Posterior cingulate gyrus (tissue), 11 donors: ENCODE measurements around the gene GBX2.

Experiments
- DNase-seq, 10 donors: peaks; one replicate each; pipeline versions ENCODE4 v3.0.0 to v3.0.0-alpha.2; 2020 to 2021; ENCODE audit warnings: mixed read lengths in 3 of 10
- intact Hi-C: fragments of 100-400 bp; cut with DNase I; formaldehyde crosslinking; loops from one replicate; pipeline ENCODE4 v1.15.1; 2023

Gene GBX2

GRCh38 chr2:236184701-236185100 lies 16.5 kb upstream of the GBX2 start:
- intact Hi-C loops = no loop called here
- DNase-seq = no peak

- intact Hi-C loops = loop anchor here (2.0 kb wide), 1 partner anchor 414 kb away; no protein-coding TSS in a partner anchor
- DNase-seq = peak in 3 of 10 donors; percentile 55 to 62 (median 61)
These were observed 12.8 kb upstream of the GBX2 start for GRCh38 chr2:236180831-236181453.

GRCh38 chr2:236180076-236180816 lies 12.1 kb upstream of the GBX2 start:
- intact Hi-C loops = loop anchor here (2.0 kb wide), 1 partner anchor 413 kb away; no protein-coding TSS in a partner anchor
- DNase-seq = no peak

GRCh38 chr2:236179236-236180075 lies 11.3 kb upstream of the GBX2 start:
- peak in 2 of 10 donors; percentile 42 to 50 for DNase-seq
- intact Hi-C loops = loop anchor here (2.0 to 5.0 kb wide), 2 partner anchors 402 to 413 kb away; no protein-coding TSS in a partner anchor

- intact Hi-C loops = loop anchor here (5.0 kb wide), 1 partner anchor 402 kb away; no protein-coding TSS in a partner anchor
- DNase-seq = no peak
These were observed 10.7 kb upstream of the GBX2 start for GRCh38 chr2:236178890-236179235.

GRCh38 chr2:236177967-236178889 lies 10.0 kb upstream of the GBX2 start:
- intact Hi-C loops = loop anchor here (5.0 kb wide), 1 partner anchor 401 kb away; no protein-coding TSS in a partner anchor
- peak in 6 of 10 donors; percentile 17 to 83 (median 53) for DNase-seq

- intact Hi-C loops = loop anchor here (5.0 kb wide), 1 partner anchor 400 kb away; no protein-coding TSS in a partner anchor
- DNase-seq = peak in 2 of 10 donors; percentile 57 to 73
These were observed 9.4 kb upstream of the GBX2 start for GRCh38 chr2:236177604-236177966.

GRCh38 chr2:236176951-236177350 lies 8.8 kb upstream of the GBX2 start:
- intact Hi-C loops = loop anchor here (5.0 kb wide), 1 partner anchor 400 kb away; no protein-coding TSS in a partner anchor
- DNase-seq = peak in 1 of 10 donors; percentile 59

- no peak for DNase-seq
- intact Hi-C loops = loop anchor here (5.0 kb wide), 1 partner anchor 399 kb away; no protein-coding TSS in a partner anchor
These were observed 8.2 kb upstream of the GBX2 start for GRCh38 chr2:236176417-236176816.

- intact Hi-C loops = loop anchor here (5.0 kb wide), 1 partner anchor 398 kb away; no protein-coding TSS in a partner anchor
- DNase-seq = no peak
These were observed 7.5 kb upstream of the GBX2 start for GRCh38 chr2:236175548-236176150.

GRCh38 chr2:236173729-236174607 lies 5.8 kb upstream of the GBX2 start:
- no peak for DNase-seq
- intact Hi-C loops = no loop called here

- DNase-seq = no peak
- intact Hi-C loops = no loop called here
These were observed 5.0 kb upstream of the GBX2 start for GRCh38 chr2:236173036-236173728.

- intact Hi-C loops = no loop called here
- no peak for DNase-seq
These were observed 4.3 kb upstream of the GBX2 start for GRCh38 chr2:236172255-236173035.

GRCh38 chr2:236171680-236172254 lies 3.6 kb upstream of the GBX2 start:
- intact Hi-C loops = no loop called here
- DNase-seq = no peak

- no peak for DNase-seq
- intact Hi-C loops = no loop called here
These were observed 3.0 kb upstream of the GBX2 start for GRCh38 chr2:236171181-236171679.

GRCh38 chr2:236170590-236171165 lies 2.5 kb upstream of the GBX2 start:
- DNase-seq = no peak
- intact Hi-C loops = no loop called here
